Uterus (tissue), 4 donors: ENCODE results near the gene VSNL1. TPM values are rescaled to one million over a fixed set of nuclear protein-coding genes. Genes with fewer than 3 reads are reported as not detected.

Experiments
- DNase-seq, 2 donors: peaks; one replicate each; pipeline ENCODE4 v3.0.0-alpha.2; 2019 to 2020
- H3K27ac ChIP-seq, 2 donors: fragments of 200-600 bp; sonication (generic); 1 replicate in 1 of 2; 2 replicates in 1 of 2; pipeline ENCODE4 v1.5.1; 2016 to 2018
- H3K27me3 ChIP-seq, 2 donors: fragments of 200-600 bp; sonication (generic); one replicate each; pipeline ENCODE4 v1.5.1; 2018 to 2019; ENCODE audit warnings: control low read depth in 1 of 2
- H3K36me3 ChIP-seq, 2 donors: fragments of 200-600 bp; sonication (generic); one replicate each; pipeline ENCODE4 v1.5.1; 2019; ENCODE audit warnings: control low read depth in 1 of 2
- H3K4me1 ChIP-seq, 2 donors: fragments of 200-600 bp; sonication (generic); one replicate each; pipeline ENCODE4 v1.5.1; 2018 to 2019; ENCODE audit warnings: control low read depth in 1 of 2
- H3K4me3 ChIP-seq, 2 donors: fragments of 200-600 bp; sonication (generic); 1 replicate in 1 of 2; 2 replicates in 1 of 2; pipeline ENCODE4 v1.5.1; 2018 to 2019; ENCODE audit warnings: mild to moderate bottlenecking in 1 of 2
- H3K9me3 ChIP-seq, 2 donors: fragments of 200-600 bp; sonication (generic); one replicate each; pipeline ENCODE4 v1.5.1; 2019; ENCODE audit warnings: control low read depth in 1 of 2
- POLR2A ChIP-seq, 2 donors: fragments of 450-650 bp; IDR thresholded peaks; one replicate each; pipeline ENCODE4 v1.6.1; 2016; ENCODE audit warnings: antibody characterized with exemption in 2 of 2, mild to moderate bottlenecking in 1 of 2, moderate library complexity in 1 of 2
- intact Hi-C: fragments of 100-400 bp; cut with DNase I; formaldehyde crosslinking; loops from one replicate; pipeline ENCODE4 v1.15.1; 2023; ENCODE audit warnings: low total_unique reads
- total RNA-seq, 4 donors: library from RNA; depleted of rRNA in 3 of 4; stranded (reverse); fragments of >200 nt in 3 of 4; gene quantifications; one replicate each; pipeline versions ENCODE4 v1.1.0 to v1.2.4, GENCODE V29; 2014 to 2023
- TF ChIP-seq, protein P1 (sequence below), 4 experiments: fragments of 200-600 bp in 2 of 4; fragments of 450-650 bp in 2 of 4; sonication (generic) in 2 of 4; IDR thresholded peaks; one replicate each; pipeline ENCODE4 v1.5.1; 2016 to 2019; ENCODE audit warnings: antibody characterized with exemption in 4 of 4, mild to moderate bottlenecking in 2 of 4, moderate library complexity in 1 of 4
- donor health status: DM: yes; HTN: yes; CAD: no.

The VSNL1 gene
- total RNA-seq, 4 donors from 2014 or later = 0.29 to 1.8 (median 0.61) TPM; not detected in 1

- no peaks in the 10 kb centered on the region for H3K9me3 ChIP-seq
- DNase-seq = no peak
- H3K27ac ChIP-seq = no peak overlapping the region
- H3K27me3 ChIP-seq = no peaks in the 10 kb centered on the region
- no peaks in the 10 kb centered on the region for H3K36me3 ChIP-seq
- H3K4me3 ChIP-seq = no peak overlapping the region
- TF ChIP-seq, protein P1, sequence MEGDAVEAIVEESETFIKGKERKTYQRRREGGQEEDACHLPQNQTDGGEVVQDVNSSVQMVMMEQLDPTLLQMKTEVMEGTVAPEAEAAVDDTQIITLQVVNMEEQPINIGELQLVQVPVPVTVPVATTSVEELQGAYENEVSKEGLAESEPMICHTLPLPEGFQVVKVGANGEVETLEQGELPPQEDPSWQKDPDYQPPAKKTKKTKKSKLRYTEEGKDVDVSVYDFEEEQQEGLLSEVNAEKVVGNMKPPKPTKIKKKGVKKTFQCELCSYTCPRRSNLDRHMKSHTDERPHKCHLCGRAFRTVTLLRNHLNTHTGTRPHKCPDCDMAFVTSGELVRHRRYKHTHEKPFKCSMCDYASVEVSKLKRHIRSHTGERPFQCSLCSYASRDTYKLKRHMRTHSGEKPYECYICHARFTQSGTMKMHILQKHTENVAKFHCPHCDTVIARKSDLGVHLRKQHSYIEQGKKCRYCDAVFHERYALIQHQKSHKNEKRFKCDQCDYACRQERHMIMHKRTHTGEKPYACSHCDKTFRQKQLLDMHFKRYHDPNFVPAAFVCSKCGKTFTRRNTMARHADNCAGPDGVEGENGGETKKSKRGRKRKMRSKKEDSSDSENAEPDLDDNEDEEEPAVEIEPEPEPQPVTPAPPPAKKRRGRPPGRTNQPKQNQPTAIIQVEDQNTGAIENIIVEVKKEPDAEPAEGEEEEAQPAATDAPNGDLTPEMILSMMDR (IDR thresholded peaks at IDR 0.05) = no peak
- no peak for TF ChIP-seq POLR2A (IDR thresholded peaks at IDR 0.05)
- intact Hi-C loops = no loop called here
- H3K4me1 ChIP-seq = no peaks in the 10 kb centered on the region
Observed at GRCh38 chr2:17683981-17684380, 143.5 kb downstream of the VSNL1 start.

GRCh38 chr2:17688600-17688999 is 148.1 kb downstream of the VSNL1 start:
- Histone ChIP-seq H3K27me3 (no peaks in the 10 kb centered on the region), H3K4me3 (no peak overlapping the region), H3K36me3 (no peaks in the 10 kb centered on the region), H3K9me3 (no peaks in the 10 kb centered on the region), H3K27ac (no peak overlapping the region), H3K4me1 (no peaks in the 10 kb centered on the region)
- intact Hi-C loops = no loop called here
- no peak for DNase-seq
- TF ChIP-seq, protein P1 (IDR thresholded peaks at IDR 0.05) = no peak
- no peak for TF ChIP-seq POLR2A (IDR thresholded peaks at IDR 0.05)

GRCh38 chr2:17689010-17689409 is 148.5 kb downstream of the VSNL1 start:
- Histone ChIP-seq H3K4me3 (no peak overlapping the region), H3K4me1 (no peaks in the 10 kb centered on the region), H3K27me3 (no peaks in the 10 kb centered on the region), H3K27ac (no peak overlapping the region), H3K36me3 (no peaks in the 10 kb centered on the region), H3K9me3 (no peaks in the 10 kb centered on the region)
- TF ChIP-seq, protein P1 (IDR thresholded peaks at IDR 0.05) = no peak
- TF ChIP-seq POLR2A (IDR thresholded peaks at IDR 0.05) = no peak
- intact Hi-C loops = no loop called here
- no peak for DNase-seq

GRCh38 chr2:17690776-17691175 is 150.3 kb downstream of the VSNL1 start:
- TF ChIP-seq, protein P1 (IDR thresholded peaks at IDR 0.05) = no peak
- no peak for TF ChIP-seq POLR2A (IDR thresholded peaks at IDR 0.05)
- Histone ChIP-seq H3K27me3 (no peaks in the 10 kb centered on the region), H3K27ac (no peak overlapping the region), H3K4me3 (no peak overlapping the region), H3K36me3 (no peaks in the 10 kb centered on the region), H3K4me1 (no peaks in the 10 kb centered on the region), H3K9me3 (no peaks in the 10 kb centered on the region)
- intact Hi-C loops = no loop called here
- DNase-seq = no peak

Other genes starting within 250 kb of the VSNL1 start
- under 1 TPM in 1 of 4 donors, not detected in 3; 0.69 TPM for gene RAD51AP2, start 22.3 kb upstream of the VSNL1 start, total RNA-seq
- gene SMC6, start 213.1 kb downstream of the VSNL1 start, total RNA-seq = 10 to 100 TPM in 2 of 4 donors, 1 to 10 TPM in 2; 7.4 to 49.4 (median 15.5) TPM
- 10 to 100 TPM in 1 of 4 donors, 1 to 10 TPM in 3; 4.7 to 21.6 (median 6.6) TPM for gene GEN1, start 213.4 kb downstream of the VSNL1 start, total RNA-seq